Activated CD8-positive, alpha-beta memory T cell treated with anti-CD3 and anti-CD28 coated beads for 4 hours (primary cell): ENCODE measurements around the gene HCAR1.
A peak's percentile ranks its signal among the peaks of the same experiment; 100 is the strongest.
"Not testable (repeated sequence)": the region's sequence is repeated elsewhere in the genome, so short reads cannot be mapped to it uniquely, and the experiment has no call there.

Source experiments
- DNase-seq, 2 donors: peaks; one replicate each; pipeline ENCODE4 v3.0.0-alpha.2; 2020; ENCODE audit warnings: low read depth in 2 of 2

Gene HCAR1, protein sequence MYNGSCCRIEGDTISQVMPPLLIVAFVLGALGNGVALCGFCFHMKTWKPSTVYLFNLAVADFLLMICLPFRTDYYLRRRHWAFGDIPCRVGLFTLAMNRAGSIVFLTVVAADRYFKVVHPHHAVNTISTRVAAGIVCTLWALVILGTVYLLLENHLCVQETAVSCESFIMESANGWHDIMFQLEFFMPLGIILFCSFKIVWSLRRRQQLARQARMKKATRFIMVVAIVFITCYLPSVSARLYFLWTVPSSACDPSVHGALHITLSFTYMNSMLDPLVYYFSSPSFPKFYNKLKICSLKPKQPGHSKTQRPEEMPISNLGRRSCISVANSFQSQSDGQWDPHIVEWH

DNA sequence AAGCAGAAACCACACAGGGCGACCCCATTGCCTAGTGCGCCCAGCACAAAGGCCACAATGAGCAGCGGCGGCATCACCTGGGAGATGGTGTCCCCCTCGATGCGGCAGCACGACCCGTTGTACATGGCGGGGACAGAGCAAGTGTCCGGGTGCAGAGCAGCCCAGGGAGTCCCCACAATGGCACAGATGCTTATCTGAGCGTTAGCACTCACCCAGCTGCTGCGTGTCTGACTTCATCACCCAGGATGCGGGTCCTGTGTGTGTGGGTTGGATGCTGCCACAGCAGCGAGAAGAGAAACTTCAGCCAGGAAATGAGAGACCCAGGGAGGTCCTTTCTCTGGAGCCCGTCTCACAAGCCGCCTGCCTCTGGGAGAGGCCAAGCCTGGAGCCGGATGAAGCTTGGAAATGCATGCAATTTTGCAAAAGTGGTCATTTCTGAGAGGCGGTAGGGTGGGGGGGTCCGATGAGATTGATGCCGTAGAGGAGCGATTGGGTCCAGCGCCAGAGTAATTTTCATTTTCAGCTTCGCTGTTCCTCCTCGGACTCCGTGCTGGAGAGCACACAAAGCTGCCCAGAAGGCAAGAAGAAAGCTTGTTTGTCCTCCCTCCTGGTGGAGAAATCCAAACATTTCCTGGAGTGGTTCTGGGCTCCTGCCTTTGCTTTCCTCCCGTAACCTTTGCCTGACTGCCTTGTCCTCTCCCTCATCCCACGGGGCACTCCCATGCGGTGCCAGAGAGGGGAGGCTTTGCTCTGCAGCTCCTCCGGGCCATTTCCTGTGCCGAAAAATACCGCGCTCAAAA lies at the start of gene HCAR1:
TSS of gene HCAR1 (minus strand) at position 630 of the 800 bp plus-strand sequence. CDS start at position 125, 505 bp downstream.
- peak in 1 of 2 donors; percentile 28 for DNase-seq

DNA sequence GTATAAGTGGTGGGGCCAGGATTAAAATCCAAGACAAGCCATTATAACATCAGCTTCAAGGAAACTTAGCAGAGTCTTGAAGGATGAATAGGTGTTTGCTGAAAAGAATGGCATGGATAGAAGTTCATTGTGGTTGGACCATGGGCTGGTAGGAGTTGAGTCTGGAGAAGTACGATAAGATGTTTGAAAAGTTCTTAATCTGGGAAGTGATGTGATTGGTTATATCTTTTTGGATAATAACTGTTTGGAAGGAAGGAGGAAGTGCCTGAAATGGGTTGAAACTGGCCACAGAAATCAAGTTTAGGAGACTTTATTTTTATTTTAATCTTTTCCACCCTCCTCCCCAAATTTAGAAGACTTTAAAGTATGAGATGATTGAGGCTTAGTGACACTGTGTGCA lies 26.9 kb upstream of the HCAR1 start:
- no peak for DNase-seq

DNA sequence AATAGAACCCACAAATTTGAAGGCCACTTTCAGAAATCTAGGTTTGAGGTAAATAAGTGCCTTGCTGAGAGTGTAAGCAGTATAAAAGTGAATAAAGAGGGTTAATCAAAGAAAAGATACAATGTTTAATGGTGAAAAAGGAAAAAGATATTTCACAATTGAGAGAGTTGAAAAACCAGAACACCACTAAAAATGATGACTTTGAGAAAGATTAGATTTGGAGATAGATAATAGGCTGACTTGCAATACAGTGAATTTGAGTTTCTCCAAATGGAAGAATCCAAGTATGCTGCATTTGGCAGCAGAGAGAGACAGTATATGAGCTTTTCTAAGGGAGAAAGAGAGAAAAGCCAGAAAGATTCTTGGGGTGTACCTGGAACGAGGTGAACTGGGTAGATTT lies 24.1 kb upstream of the HCAR1 start:
- DNase-seq: no peak

DNA sequence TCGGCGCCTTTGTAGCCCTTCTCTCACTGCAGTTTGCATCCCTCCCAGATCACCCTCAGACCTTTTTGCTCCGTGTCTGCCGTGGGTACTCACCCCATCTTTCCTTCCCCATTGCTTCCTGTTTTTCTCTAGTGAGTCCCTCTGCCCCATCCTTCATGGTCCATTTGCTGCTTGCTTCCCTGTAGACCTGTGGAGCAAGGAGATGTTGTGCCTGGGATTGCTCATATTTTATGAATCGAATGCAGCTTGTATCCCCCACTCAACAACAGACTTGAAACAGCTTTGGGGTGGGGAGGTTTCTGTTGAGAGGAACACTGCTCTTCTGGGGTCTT lies 22.6 kb upstream of the HCAR1 start:
- DNase-seq: no peak

DNA sequence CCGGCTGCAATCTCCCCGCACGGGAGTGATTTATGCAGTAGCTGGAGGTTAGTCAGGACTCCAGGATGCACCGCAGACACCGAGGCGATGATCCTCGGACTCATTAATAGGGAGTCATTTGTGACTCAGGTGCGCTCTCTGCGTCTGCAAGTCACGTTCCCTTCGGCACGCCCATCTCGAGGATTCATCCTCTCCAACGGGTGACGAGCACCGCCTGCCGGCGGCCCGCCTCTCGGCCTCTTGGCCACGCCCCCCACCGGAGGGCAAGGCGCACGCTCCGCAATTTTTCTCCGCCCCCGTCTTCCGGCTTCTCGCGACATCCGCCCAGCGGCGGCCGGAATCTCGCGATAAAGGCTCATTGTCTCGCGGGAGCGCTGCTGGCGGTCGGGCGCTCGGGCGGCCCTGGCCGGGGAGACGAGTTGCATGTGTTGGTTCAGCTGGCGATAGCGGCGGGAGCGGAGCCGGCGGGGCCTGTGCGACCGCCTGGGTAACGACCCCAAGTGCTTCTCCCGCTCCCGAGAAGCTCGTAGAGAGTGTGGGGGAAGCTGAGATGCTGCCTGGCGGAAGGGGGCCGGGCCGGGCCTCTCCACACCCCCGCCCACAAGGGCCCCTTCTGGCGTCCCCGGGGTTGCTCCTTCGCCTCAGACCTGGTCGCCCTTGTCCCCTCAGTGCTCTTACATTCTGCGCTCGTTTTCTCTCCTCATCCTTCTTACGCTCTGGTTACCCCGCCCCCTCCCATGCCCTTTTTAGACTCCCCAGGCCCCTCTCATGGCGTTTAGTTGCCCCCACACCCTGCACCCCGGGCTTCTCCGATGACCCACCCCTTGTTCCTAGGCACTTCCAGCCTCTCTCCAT lies 22.0 kb upstream of the HCAR1 start, which contains the start of gene DENR:
TSS of gene DENR (plus strand) at position 361 of the 855 bp plus-strand sequence. CDS start 878 bp downstream, outside the sequence.
- peak; percentile 98 to 99 for DNase-seq

DNA sequence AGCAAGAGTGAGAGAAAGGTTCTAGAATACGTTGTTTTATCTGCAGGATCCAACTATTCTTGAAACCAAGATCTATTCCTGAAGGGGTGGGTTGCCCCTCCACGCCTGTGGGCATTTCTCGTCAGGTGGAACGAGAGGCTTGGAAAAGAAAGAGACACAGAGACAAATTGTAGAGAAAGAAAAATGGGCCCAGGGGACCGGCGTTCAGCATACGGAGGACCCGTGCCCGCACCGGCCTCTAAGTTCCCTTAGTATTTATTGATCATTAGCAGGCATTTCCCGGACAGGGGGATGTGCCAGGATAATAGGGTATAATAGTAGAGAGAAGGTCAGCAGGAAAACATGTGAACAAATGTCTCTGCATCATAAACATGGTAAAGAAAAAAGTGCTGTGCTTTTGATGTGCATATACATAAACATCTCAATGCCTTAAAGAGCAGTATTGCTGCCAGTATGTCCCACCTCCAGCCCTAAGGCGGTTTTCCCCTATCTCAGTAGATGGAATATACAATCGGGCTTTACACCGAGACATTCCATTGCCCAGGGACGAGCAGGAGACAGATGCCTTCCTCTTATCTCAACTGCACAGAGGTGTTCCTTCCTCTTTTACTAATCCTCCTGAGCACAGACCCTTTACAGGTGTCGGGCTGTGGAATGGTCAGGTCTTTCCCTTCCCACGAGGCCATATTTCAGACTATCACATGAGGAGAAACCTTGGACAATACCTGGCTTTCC lies 20.3 kb upstream of the HCAR1 start:
- DNase-seq: not testable (repeated sequence)

DNA sequence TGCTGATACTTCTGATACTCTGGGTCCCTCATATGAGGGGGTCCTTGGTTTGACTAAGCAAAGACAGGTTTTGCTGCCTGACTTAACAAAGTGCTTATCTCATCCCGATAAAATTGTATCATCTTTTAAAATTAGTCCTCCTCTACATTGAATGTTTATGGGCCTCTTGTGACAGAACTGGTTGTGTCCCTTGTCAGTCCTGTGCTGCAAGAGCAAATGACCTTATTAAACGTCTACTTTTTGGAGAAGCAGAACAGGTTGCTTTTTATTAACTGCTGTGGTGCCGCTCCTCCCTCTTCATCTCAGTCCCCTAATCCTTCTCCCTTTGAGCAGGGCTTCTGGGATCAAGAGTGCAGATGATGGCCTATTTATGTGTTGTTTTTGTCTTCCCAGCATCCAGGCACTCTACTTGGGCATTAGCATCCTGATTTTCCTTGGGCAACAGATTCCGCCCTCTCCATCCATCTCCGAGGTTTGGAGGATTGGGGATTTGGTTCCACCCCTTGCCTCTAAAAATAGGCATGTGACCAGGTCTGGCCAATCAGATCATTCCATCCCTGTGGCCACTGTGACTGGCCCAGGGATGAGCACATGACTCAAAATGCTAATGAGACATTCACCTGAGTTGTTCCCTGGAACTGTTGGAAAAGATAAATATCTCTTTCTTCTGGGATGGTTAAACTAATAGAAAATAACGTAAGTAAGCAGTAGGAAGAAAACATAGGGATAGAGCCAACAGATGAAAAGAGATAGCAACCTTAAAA lies 19.1 kb upstream of the HCAR1 start:
- DNase-seq: no peak

DNA sequence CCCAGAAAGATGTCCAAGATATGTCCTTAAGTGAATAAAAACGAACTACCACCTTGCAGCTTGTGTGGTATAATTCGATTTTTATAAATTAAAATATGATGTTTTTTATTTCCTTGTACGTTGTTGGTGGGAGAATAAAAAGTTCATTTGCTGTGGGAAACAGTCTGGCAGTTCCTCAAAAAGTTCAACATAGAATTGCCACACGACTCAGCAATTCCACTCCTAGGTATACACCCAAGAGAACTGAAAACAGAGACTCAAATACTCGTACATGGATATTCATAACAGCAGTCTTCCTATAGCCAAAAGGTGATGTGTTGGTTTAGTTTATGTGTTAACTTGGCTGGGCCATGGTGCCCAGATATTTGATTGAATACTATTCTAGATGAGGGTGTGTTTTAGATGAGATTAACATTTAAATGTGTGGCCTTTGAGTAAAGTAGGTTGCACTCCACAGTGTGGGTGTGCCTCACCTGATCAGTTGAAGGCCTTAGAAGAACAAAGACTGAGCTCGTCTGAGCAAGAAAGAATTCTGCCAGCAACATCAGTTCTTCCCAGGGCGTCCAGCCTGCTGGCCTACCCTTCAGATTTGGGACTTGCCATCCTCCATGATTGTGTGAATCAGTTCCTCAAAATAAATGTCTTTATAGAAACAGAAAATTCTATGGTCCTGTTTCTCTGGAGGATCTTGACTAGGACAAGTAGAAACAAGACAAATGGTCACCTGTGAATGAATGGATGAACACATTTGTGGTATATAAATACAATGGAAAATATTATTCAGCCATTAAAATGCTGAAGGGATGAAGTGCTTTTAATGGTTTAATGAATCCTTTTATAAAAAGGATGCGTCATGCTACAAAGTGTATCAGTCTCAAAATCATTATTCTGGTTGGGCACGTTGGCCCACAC lies 16.8 kb upstream of the HCAR1 start:
- no peak for DNase-seq

DNA sequence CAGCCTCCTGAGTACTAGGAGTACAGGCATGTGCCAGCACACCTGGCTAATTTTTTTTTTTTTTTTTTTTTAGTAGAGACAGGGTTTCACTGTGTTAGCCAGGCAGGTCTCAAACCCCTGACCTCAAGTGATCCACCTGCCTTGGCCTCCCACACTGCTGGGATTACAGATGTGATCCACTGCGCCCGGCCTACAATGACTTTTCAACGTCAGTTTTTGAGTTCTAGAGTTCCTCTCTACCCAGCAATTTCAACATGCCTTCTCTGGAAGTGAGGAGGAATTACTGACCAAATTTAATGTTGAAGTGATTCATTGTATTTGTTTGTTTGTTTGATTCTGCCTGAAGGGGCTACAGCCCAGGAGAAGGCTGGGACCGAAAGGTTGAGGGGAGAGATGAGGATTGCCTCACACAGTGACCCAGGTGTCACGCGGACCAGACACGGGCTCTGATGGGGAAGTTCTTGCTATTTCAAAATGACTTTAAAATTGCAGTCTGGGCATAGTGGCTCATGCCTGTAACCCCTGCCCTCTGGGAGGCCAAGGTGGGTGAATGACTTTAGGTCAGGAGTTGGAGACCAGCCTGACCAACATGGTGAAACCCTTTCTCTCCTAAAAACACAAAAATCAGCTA lies 13.4 kb upstream of the HCAR1 start:
- DNase-seq: no peak

DNA sequence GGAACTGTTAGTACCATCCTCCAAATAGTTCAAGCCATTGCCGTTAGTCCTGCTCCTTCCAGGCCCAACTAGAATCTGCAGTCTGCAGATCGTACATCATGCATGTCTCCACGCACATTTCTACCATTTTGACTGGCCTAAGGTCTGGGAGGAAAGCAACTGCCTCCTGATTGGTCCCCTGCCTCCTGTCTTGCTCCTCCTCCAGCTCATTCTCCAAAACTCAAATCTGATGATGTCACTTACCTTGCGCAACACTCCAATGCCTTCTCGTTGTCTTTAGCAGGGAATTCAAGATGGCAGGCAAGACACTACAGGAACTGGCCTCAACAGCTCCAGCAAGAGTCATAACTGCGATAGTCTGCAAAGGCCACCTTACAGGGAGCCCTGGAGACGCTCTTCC lies 9.7 kb upstream of the HCAR1 start:
- no peak for DNase-seq

DNA sequence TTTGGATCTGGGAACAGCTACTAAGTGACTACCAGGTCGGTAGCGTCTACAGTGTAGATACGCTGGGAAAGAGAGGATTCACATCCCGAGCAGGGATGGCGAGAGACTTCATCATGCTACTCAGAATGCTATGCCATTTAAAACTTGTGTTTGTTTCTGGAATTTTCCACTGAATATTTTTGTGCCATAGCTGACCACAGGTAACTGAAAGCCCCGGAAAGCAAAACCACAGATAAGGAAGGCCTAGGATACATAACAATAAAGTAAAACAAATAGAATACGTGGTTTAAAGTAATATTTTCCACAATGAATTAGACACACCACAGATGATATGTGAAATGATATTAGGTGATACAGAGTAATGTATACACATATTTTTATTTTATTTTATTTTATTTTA lies 7.9 kb upstream of the HCAR1 start:
- DNase-seq: no peak

DNA sequence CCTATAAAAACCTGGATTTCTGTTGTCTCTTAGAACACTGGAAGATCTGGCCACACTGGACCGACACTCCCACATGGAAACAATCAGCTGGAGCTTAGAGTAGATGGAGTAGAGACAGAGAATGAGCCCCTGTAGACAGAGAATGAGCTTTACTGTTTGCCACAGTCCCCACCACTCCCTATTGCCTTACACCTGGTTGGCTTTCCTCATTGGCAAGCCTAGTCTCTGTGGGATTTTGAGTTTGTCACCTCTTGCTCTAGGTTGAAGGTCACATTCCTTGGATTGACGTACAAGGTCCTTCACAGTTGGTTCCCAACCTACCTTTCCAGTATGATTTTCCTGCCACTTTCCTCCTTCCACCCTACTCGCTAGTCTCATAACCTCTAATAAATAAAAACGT lies 2.0 kb upstream of the HCAR1 start:
- DNase-seq: no peak

DNA sequence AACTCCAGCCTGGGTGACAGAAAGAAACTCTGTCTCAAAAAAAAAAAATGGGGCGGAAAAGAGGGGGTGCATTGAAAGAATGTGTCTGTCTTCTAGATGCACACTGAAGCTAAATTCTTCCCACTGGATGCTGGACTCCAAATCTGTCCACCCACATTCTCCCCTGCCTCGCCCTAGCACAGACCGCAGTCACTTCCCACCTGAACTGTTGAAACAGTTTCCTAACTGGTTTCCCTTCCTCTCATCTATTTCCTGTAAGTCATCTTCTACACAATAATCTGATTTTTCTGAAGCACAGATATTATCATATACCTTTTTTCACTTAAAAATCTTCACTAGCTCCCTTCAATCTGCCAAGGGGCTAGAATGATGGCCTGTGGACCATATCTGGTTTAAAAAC lies 1.5 kb upstream of the HCAR1 start:
- DNase-seq: peak in 1 of 2 donors; percentile 28

DNA sequence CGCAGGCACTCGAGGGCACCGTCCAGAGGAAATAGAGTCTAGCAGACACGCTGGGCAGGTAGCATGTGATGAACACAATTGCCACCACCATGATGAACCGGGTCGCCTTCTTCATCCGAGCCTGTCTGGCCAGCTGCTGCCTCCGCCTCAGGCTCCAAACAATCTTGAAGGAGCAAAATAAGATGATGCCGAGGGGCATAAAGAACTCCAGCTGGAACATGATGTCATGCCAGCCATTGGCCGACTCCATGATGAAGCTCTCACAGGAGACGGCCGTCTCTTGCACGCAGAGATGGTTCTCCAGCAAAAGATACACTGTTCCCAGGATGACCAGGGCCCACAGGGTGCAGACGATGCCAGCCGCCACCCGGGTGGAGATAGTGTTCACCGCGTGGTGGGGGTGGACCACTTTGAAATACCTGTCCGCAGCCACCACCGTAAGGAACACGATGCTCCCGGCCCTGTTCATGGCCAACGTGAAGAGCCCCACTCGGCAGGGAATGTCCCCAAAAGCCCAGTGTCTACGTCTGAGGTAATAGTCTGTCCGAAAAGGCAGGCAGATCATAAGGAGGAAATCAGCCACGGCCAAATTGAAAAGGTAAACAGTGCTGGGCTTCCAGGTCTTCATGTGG lies 945 bp downstream of the HCAR1 start:
- DNase-seq: no peak

DNA sequence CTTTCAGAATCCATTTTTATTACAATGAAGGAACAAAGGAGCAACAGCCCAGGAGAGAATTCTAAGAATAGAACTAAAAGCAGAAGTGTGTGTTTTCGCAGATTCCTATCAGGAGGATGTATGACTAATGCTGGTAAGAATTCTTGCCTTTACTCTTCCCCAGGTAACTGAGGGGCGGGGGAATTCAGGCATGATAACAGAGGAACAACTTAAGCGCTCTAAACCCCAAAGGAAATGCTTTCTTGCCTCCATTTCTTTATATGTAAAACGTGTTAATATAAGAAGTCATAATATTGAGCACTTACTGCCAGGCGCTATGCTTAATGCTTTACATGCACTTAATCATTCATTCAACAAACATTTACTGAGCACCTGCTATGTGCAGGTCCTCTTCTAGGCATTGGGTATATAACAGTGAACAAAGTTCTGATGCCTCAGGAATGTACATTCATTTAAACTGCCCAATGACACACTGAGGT lies 4.5 kb downstream of the HCAR1 start:
- DNase-seq: peak in 1 of 2 donors; percentile 18

DNA sequence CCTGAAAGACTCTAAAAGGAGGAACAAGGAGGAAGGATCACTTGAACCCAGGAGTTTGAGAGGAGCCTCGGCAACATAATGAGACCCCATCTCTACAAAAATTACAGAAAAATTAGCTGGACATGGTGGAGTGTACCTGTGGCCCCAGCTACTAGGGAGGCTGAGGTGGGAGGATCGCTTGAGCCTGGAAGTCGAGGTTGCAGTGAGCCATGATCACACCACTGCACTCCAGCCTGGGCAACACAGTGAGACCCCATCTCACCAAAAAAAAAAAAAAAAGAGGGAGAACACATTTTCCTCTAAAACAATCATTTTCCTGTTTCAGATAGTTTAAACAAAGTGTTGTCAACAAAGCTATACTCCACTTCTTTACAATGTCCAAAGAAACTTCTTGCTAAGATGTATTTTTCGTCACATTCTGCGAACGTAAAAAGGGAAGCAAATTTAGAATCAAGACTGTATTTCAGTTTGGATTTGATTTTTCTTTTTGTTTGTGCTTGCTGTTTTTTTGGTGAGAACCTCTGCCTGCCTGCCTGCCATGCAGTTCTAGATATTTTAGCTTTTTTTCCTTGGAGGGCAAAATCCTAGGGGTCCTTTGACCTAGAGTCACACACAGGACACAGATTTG lies 5.1 kb downstream of the HCAR1 start:
- no peak for DNase-seq

DNA sequence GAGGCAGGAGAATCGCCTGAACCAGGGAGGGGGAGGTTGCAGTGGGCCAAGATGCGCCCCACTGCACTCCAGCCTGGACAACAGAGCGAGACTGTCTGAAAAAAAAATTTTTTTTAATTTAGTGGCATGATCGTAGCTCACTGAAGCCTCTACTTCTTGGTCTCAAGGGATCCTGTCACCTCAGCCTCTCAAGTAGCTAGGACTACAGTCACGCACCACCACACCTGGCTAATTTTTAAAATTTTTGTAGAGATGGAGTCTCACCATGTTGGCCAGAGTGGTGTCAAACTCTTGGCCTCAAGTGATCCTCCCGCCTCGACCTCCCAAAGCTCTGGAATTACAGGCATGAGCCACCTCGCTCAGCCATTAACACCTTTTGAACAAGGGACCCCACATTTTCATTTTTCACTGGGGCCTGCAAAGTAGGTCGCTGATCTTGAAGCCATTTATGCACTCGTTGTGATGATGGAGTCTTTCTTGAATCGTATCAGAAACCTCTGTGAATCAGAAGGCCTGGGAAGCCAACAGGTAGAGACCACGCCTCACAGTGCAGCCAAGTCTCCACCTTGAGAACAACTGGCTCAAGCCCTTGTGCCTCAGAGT lies 5.9 kb downstream of the HCAR1 start:
- no peak for DNase-seq

DNA sequence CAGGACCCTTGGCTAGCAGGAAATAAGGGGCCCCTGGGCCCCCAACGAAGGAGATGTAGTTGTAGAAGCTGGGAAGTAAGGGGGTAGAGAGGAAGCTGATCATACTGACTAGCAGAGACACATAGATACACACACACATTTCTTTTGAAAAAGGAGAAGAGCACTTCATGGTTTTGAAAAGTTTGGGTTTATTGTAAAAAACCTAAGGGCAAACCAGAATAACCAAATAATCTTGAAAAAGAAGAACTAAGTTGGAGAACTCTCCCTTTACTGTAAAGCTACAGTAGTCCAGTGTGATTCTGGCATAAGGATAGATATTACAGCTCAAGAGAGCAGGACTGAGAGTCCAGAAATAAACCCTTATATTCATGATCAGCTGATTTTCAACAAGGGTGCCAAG lies 8.3 kb downstream of the HCAR1 start:
- no peak for DNase-seq
